Mucosa of descending colon (tissue), 3 donors: Measurements from ENCODE around the gene PCDHA3. TPM values are rescaled to one million over a fixed set of nuclear protein-coding genes. Genes with fewer than 3 reads are reported as not detected.
"Not testable (repeated sequence)": the region's sequence is repeated elsewhere in the genome, so short reads cannot be mapped to it uniquely, and the experiment has no call there.

Experiments
- ATAC-seq: fragments of 200-7000 bp; cut with Tn5 transposase; one replicate; pipeline ENCODE4 v1.9.1; 2020; ENCODE audit warnings: mild to moderate bottlenecking, moderate library complexity
- DNase-seq, 3 donors: peaks; one replicate each; pipeline ENCODE4 v3.0.0-alpha.2; 2020
- H3K36me3 ChIP-seq: fragments of 200-600 bp; one replicate; pipeline ENCODE4 v1.8.0; 2021; ENCODE audit warnings: low read depth, mild to moderate bottlenecking
- H3K4me1 ChIP-seq: fragments of 200-600 bp; one replicate; pipeline ENCODE4 v1.8.0; 2021; ENCODE audit warnings: low read depth, mild to moderate bottlenecking
- H3K4me3 ChIP-seq: fragments of 200-600 bp; one replicate; pipeline ENCODE4 v1.8.0; 2021; ENCODE audit warnings: mild to moderate bottlenecking
- H3K9me3 ChIP-seq: fragments of 200-600 bp; one replicate; pipeline ENCODE4 v1.8.0; 2021; ENCODE audit warnings: mild to moderate bottlenecking
- CTCF ChIP-seq: fragments of 200-600 bp; IDR thresholded peaks from one replicate; pipeline ENCODE4 v1.8.0; 2022; ENCODE audit warnings: antibody characterized with exemption, mild to moderate bottlenecking
- intact Hi-C, 2 donors: fragments of 100-400 bp; cut with DNase I in 1 of 2; cut with micrococcal nuclease in 1 of 2; formaldehyde crosslinking; loops; one replicate each; pipeline versions ENCODE4 v1.11.0 to v1.11.1; 2022; cut with DNase I, micrococcal nuclease
- total RNA-seq, 3 donors: library from RNA; stranded (reverse); fragmentation: NEBNext Ultra II Directional in 2 of 3; extraction: Animal tissue kit (Norgen Biotek cat#: 25700) in 2 of 3; gene quantifications; one replicate each; pipeline versions ENCODE4 v1.2.1 to v1.2.4, GENCODE V29; 2021 to 2023
- donor health status: DM: no; HTN: no; CAD: no; lungs with moderate emphysema.
- donor health status: DM: no; HTN: no; CAD: no.
- donor health status: DM: no; HTN: yes; CAD: no.

The PCDHA3 gene
- total RNA-seq, 3 donors from 2014 or later, result 0.06 to 1.3 TPM; not detected in 1

- no peak for ATAC-seq
- peaks cover 45% of the 10 kb centered on the region for H3K9me3 ChIP-seq
- intact Hi-C loops, result no loop called here
These were observed 8.0 kb downstream of the PCDHA3 start for GRCh38 chr5:140808889-140809291.

GRCh38 chr5:140821375-140822280, 20.8 kb downstream of the PCDHA3 start, which contains the start of gene PCDHA5:
Gene PCDHA5, plus strand, starts transcription at chr5:140821613.
- no peak for TF ChIP-seq CTCF
- H3K36me3 ChIP-seq, result no peaks in the 10 kb centered on the region
- H3K9me3 ChIP-seq, result peaks cover 31% of the 10 kb centered on the region
- H3K4me1 ChIP-seq, result no peaks in the 10 kb centered on the region
- DNase-seq (peak in 1 of 3 donors; percentile 26), ATAC-seq (no peak)
- intact Hi-C loops, result no loop called here
- no peak within 1 kb of the TSS for H3K4me3 ChIP-seq

More at GRCh38 chr5:140808889-140809291, 8.0 kb downstream of the PCDHA3 start:
- no peaks in the 10 kb centered on the region for H3K36me3 ChIP-seq
- DNase-seq, result peak in 1 of 3 donors; percentile 34
- TF ChIP-seq CTCF, result no peak
- H3K4me1 ChIP-seq, result no peaks in the 10 kb centered on the region
- H3K4me3 ChIP-seq, result no peak overlapping the region

- H3K4me1 ChIP-seq, result no peaks in the 10 kb centered on the region
- DNase-seq (no peak), ATAC-seq (no peak)
- intact Hi-C loops, result no loop called here
- H3K36me3 ChIP-seq, result no peaks in the 10 kb centered on the region
- H3K9me3 ChIP-seq, result peaks cover 29% of the 10 kb centered on the region
- no peak overlapping the region for H3K4me3 ChIP-seq
- no peak for TF ChIP-seq CTCF
These were observed 21.4 kb downstream of the PCDHA3 start for GRCh38 chr5:140822281-140822629.

- H3K36me3 ChIP-seq, ATAC-seq, H3K4me1 ChIP-seq, H3K4me3 ChIP-seq, intact Hi-C loops: not testable (repeated sequence)
- peaks cover 35% of the 10 kb centered on the region for H3K9me3 ChIP-seq
- DNase-seq, result peak in 1 of 3 donors; percentile 36
These were observed 22.1 kb downstream of the PCDHA3 start for GRCh38 chr5:140822969-140823368.

GRCh38 chr5:140823475-140823874, 22.6 kb downstream of the PCDHA3 start:
- TF ChIP-seq CTCF, result no peak
- H3K4me3 ChIP-seq, result no peak overlapping the region
- DNase-seq, result peak in 1 of 3 donors; percentile 44
- H3K4me1 ChIP-seq, result no peaks in the 10 kb centered on the region
- no peak for ATAC-seq
- peaks cover 40% of the 10 kb centered on the region for H3K9me3 ChIP-seq
- no peaks in the 10 kb centered on the region for H3K36me3 ChIP-seq
- intact Hi-C loops, result no loop called here

GRCh38 chr5:140827704-140828361, 27.0 kb downstream of the PCDHA3 start, which contains the start of gene PCDHA6:
Gene PCDHA6, plus strand, starts transcription at chr5:140827960. Its CDS starts 132 bp downstream, at chr5:140828092.
- H3K36me3 ChIP-seq, result no peaks in the 10 kb centered on the region
- no peak for TF ChIP-seq CTCF
- no peak within 1 kb of the TSS for H3K4me3 ChIP-seq
- H3K9me3 ChIP-seq, result peaks cover 44% of the 10 kb centered on the region
- no peaks in the 10 kb centered on the region for H3K4me1 ChIP-seq
- intact Hi-C loops, result no loop called here
- ATAC-seq (no peak), DNase-seq (no peak)
